Astrocyte of the cerebellum (primary cell): Measurements from ENCODE around the gene COX11.
A peak's percentile ranks its signal among the peaks of the same experiment; 100 is the strongest.

ENCODE experiments used
- DNase-seq: peaks from one replicate; pipeline ENCODE4 v3.0.0-alpha.2; 2011; ENCODE audit warnings: low read depth
- H3K4me3 ChIP-seq: 2 replicates; pipeline ENCODE4 v1.5.1; 2011; ENCODE audit warnings: mild to moderate bottlenecking, low read depth, low read length, moderate library complexity
- CTCF ChIP-seq: IDR thresholded peaks from 2 replicates; pipeline ENCODE4 v1.5.1; 2012; ENCODE audit warnings: low read length, low read depth, moderate library complexity, mild to moderate bottlenecking; ENCODE audit errors: missing control alignments
- in situ Hi-C: cut with HindIII; loops from 2 replicates; pipeline ENCODE4 v1.10.0; 2017; ENCODE audit warnings: low sequenced_read_pairs

COX11 gene

GRCh38 chr17:54991567-54991966 is 23.1 kb upstream of the COX11 start:
- in situ Hi-C loops, result no loop called here
- no peak for DNase-seq
- TF ChIP-seq CTCF, result no peak

GRCh38 chr17:54990118-54990517 is 21.7 kb upstream of the COX11 start:
- H3K4me3 ChIP-seq, result no peak overlapping the region
- no peak for TF ChIP-seq CTCF
- in situ Hi-C loops, result no loop called here
- no peak for DNase-seq

More at GRCh38 chr17:54991567-54991966, 23.1 kb upstream of the COX11 start:
- no peak overlapping the region for H3K4me3 ChIP-seq

GRCh38 chr17:54985476-54985875 is 17.0 kb upstream of the COX11 start:
- no peak overlapping the region for H3K4me3 ChIP-seq
- DNase-seq, result no peak
- in situ Hi-C loops, result no loop called here
- no peak for TF ChIP-seq CTCF

- H3K4me3 ChIP-seq, result no peak overlapping the region
- DNase-seq, result no peak
- in situ Hi-C loops, result no loop called here
- TF ChIP-seq CTCF, result no peak
Measured at GRCh38 chr17:54983260-54983659, 14.8 kb upstream of the COX11 start.

- in situ Hi-C loops, result no loop called here
- TF ChIP-seq CTCF, result no peak
- H3K4me3 ChIP-seq, result no peak overlapping the region
- DNase-seq, result peak; percentile 34
Measured at GRCh38 chr17:54982399-54982798, 13.9 kb upstream of the COX11 start.

DNA sequence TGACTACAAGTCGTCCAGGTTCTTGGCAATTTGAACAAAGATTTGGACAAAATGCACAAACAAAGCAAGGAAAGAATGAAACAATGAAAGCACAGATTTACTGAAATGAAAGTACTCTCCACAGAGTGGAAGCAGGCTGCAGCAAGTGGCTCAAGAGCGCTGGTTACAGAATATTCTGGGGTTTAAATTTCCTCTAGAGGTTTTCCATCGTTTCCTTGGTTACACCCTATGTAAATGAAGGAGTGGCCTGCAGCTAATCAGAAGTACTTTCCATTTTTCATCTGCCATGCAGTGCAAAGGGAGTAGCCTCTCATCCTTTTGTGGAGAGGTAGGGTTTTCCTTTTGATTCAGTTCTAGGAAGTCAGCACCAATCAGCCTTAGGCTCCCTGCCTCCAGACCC is 11.9 kb upstream of the COX11 start:
- TF ChIP-seq CTCF, result no peak

DNA sequence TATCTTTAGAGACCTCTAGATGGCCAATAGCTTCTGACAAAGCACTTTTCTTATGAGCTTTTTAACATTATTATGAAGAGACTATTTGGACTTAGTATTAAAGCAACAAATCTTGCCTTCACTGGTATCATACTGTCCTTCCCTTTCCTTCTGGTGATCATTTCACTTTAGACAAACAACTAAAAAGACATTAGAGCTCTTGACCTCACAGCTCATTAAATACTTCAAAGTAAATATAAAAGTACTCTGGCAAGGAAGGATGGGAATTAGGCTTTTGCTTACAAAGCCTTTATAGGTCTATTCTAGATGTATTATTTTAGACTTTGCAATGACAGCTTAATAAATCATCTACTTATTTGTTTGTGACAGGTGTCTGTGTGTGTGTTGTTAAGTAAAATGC is 11.2 kb upstream of the COX11 start:
- in situ Hi-C loops, result no loop called here
- no peak for DNase-seq
- no peak overlapping the region for H3K4me3 ChIP-seq
- no peak for TF ChIP-seq CTCF

More for the DNA sequence above, 11.9 kb upstream of the COX11 start:
- no peak overlapping the region for H3K4me3 ChIP-seq
- in situ Hi-C loops, result no loop called here
- DNase-seq, result no peak
